ENCODE data around the gene ANKRD52.
A peak's percentile ranks its signal among the peaks of the same experiment; 100 is the strongest.

Gene ANKRD52

GRCh38 chr12:56258068-56258819, at the start of gene ANKRD52:
TSS of gene ANKRD52 (minus strand) at chr12:56258384. CDS start at chr12:56258269, 115 bp downstream.
- in situ Hi-C loops (cut with HindIII; ENCODE audit: low sequenced_read_pairs), result no loop called here
- TF ChIP-seq CTCF (IDR thresholded peaks at IDR 0.05; ENCODE audit: low read depth, low read length), result peak; percentile 49
- H3K4me3 ChIP-seq (ENCODE audit: low read depth, low read length), result peak within 1 kb of the TSS; percentile 88
- peak; percentile 69 for DNase-seq (ENCODE audit: low read depth, low spot score)

GRCh38 chr12:56307221-56307965, 49.2 kb upstream of the ANKRD52 start:
- in situ Hi-C loops (cut with HindIII; ENCODE audit: low sequenced_read_pairs), result no loop called here
- no peak overlapping the region for H3K4me3 ChIP-seq (ENCODE audit: low read depth, low read length)
- TF ChIP-seq CTCF (IDR thresholded peaks at IDR 0.05; ENCODE audit: low read depth, low read length), result no peak
- no peak for DNase-seq (ENCODE audit: low read depth, low spot score)

DNA sequence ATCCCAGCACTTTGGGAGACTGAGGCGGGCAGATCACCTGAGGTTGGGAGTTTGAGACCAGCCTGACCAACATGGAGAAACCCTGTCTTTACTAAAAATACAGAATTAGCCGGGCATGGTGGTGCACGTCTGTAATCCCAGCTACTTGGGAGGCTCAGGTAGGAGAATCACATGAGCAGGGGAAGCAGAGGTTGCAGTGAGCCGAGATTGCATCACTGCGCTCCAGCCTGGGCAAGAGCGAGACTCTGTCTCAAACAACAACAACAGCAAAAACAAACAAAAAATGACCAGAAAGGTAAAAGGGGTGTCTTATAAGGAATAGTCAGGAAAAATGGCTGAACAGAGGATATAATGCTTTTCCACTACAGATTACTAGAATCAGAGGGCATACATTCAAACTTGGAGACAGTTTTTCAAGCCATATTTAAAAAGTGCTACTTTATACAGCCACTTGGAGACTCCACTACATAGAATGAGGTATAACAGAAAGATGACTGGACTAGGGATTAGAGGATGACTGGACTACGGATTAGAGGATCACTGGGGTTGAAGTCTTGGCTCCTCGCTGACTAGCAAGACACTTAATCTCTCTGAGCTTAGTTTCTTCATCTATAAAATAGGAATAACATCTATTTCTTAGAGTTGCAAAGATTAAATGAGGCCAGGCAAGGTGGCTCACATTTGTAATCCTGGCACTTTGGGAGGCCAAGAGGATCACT, 46.8 kb upstream of the ANKRD52 start:
- DNase-seq (ENCODE audit: low read depth, low spot score), result no peak
- no peak for TF ChIP-seq CTCF (IDR thresholded peaks at IDR 0.05; ENCODE audit: low read depth, low read length)
- in situ Hi-C loops (cut with HindIII; ENCODE audit: low sequenced_read_pairs), result no loop called here
- H3K4me3 ChIP-seq (ENCODE audit: low read depth, low read length), result no peak overlapping the region

DNA sequence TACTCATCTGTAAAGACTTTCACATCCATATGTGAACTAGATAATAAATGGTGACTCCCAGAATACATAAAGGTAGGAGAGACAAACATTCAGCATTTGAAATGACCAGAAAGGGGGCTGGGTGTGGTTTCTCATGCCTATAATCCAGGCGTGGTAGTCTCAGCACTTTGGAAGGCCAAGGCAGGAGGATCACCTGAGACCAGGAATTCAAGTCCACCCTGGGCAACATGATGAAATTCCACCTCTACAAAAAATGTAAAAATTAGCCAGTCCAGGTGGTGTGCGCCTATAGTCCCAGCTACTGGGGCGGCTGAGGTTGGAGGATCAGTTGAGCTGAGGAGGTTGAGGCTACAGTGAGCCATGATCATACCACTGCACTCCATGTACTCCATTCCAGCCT, 46.1 kb upstream of the ANKRD52 start:
- no peak for DNase-seq (ENCODE audit: low read depth, low spot score)
- no peak for TF ChIP-seq CTCF (IDR thresholded peaks at IDR 0.05; ENCODE audit: low read depth, low read length)
- in situ Hi-C loops (cut with HindIII; ENCODE audit: low sequenced_read_pairs), result no loop called here
- no peak overlapping the region for H3K4me3 ChIP-seq (ENCODE audit: low read depth, low read length)

GRCh38 chr12:56300644-56301464, 42.7 kb upstream of the ANKRD52 start:
- no peak for TF ChIP-seq CTCF (IDR thresholded peaks at IDR 0.05; ENCODE audit: low read depth, low read length)
- in situ Hi-C loops (cut with HindIII; ENCODE audit: low sequenced_read_pairs), result no loop called here
- DNase-seq (ENCODE audit: low read depth, low spot score), result no peak
- peak overlapping the region; percentile 95 for H3K4me3 ChIP-seq (ENCODE audit: low read depth, low read length)

Data from astrocyte of the spinal cord (primary cell).